Stimulated activated CD8-positive, alpha-beta memory T cell treated with anti-CD3 and anti-CD28 coated beads, Interleukin-15, amount 100 ng/mL, for 48 hours (primary cell): ENCODE measurements around the gene SPAG5.
A peak's percentile ranks its signal among the peaks of the same experiment; 100 is the strongest.

ENCODE experiments used
- DNase-seq, 2 donors: peaks; one replicate each; pipeline ENCODE4 v3.0.0-alpha.2; 2020; ENCODE audit warnings: low read depth in 2 of 2

SPAG5 gene, protein sequence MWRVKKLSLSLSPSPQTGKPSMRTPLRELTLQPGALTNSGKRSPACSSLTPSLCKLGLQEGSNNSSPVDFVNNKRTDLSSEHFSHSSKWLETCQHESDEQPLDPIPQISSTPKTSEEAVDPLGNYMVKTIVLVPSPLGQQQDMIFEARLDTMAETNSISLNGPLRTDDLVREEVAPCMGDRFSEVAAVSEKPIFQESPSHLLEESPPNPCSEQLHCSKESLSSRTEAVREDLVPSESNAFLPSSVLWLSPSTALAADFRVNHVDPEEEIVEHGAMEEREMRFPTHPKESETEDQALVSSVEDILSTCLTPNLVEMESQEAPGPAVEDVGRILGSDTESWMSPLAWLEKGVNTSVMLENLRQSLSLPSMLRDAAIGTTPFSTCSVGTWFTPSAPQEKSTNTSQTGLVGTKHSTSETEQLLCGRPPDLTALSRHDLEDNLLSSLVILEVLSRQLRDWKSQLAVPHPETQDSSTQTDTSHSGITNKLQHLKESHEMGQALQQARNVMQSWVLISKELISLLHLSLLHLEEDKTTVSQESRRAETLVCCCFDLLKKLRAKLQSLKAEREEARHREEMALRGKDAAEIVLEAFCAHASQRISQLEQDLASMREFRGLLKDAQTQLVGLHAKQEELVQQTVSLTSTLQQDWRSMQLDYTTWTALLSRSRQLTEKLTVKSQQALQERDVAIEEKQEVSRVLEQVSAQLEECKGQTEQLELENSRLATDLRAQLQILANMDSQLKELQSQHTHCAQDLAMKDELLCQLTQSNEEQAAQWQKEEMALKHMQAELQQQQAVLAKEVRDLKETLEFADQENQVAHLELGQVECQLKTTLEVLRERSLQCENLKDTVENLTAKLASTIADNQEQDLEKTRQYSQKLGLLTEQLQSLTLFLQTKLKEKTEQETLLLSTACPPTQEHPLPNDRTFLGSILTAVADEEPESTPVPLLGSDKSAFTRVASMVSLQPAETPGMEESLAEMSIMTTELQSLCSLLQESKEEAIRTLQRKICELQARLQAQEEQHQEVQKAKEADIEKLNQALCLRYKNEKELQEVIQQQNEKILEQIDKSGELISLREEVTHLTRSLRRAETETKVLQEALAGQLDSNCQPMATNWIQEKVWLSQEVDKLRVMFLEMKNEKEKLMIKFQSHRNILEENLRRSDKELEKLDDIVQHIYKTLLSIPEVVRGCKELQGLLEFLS

DNA sequence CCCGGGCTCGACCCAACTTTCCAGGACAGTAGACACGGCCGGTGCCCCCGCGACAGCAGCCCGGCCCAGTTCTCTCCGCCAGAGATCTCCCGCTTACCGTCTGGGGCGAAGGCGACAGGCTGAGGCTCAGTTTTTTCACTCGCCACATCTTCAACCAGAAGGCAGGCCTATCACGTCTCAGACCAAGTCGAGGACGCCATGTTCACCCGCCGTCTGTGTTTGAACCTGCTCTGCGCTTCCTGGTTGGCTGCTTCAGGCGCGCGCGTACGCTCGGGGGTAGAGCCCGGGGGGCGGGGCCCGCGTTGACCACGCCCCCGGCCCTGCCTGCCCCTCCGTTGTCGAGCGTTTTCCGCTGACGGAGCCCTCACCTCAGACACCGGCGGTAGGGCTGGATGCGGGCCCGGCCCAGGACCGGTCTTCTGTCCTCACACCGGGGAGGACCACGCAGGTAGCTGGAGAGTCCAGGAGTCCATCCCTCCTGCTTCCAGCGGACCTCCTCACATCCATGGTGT lies at the start of gene SPAG5:
Gene SPAG5 (minus strand): TSS at position 227 of the 512 bp plus-strand sequence. CDS start 79 bp downstream, at position 148.
- DNase-seq, result peak; percentile 93 to 95

DNA sequence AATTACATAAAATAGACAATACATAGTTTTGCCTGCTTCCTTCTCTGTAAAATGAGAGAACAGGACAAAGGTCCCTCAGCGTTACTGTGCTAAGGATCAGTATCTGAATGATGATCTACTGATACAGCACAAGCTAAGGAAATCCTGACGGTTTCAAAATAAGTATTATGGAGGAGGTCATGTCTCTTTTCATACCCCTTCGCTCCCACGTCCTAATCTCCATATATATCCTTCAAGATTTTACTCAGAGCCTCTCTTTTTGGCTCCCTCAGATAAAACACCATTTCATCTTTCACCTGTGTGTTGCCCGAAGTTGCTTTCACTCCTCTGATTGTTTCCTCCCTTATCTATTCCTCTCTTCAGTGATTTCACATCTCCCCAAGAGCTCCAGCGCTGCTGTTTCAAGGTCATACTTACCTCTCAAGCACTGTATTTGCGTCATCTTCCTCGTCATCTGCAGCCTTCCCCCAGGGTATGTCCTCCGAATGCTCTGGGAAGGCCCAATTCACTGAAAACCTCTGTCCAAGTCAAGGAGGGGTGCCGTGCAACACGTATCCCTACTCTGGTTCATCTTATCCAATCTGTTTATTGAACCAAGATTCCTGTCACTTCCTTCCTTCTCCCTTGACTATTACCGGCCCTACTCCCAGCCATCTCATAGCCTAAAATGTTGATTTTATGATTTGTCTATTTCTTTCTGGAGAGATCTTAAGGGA lies 47.4 kb upstream of the SPAG5 start:
- no peak for DNase-seq

DNA sequence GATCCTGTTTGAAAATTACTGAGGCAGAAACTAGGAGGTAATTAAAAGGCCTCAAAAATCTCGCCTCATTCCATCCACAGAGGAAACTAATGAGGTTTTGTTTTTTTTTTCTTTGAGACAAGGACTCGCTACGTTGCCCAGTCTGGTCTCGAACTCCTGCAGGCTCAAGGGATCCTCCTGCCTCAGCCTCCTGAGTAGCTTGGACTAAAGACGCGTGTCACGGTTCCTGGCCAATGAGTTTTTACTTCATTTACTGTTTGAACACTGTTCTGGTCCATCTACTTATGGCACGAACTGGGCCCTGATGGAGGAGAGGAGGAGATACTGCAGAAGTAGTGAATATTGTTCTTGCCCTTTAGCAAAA lies 46.7 kb upstream of the SPAG5 start:
- no peak for DNase-seq

DNA sequence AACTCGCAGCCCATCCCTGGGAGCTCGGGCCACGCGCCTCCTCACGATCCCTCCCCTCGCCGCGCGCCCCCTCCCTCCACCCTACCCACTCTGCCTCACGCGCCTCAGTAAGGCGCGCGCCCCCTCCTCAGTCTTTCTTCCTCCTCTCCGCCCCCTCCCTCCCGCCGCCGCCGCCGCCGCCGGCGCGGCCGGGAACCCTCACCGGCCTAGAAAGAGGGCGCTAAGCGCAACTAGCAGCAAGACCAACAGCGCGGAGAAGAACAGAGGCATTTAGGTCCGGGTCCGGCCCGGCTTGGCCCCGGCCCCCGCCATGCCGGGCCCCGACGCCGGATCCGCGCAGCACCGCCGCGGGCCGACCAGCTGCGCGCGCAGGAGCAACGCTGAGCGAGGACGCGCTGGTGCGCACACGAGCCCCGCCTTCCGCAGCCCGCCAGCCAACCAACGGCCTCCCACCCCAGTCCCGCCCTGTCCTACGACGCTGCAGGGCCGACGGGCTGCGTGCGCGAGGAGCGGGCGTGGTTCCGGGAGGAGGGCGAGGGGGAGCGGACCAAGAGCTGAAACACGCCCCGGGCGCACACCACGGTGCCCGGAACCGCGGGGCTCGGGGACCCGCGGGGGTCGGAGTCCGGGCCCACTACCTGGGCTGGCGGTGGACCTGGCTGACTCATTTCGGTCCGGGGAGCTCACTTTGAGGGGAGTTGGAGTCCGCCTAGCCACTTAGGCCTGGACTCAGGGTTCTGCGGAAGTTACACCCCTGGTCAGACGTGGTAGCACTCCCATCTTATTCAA lies 46.2 kb upstream of the SPAG5 start, which contains the start of gene BLTP2:
Gene BLTP2 (minus strand): TSS at position 372 of the 789 bp plus-strand sequence. CDS start 102 bp downstream, at position 270.
- DNase-seq, result peak; percentile 95 to 97

DNA sequence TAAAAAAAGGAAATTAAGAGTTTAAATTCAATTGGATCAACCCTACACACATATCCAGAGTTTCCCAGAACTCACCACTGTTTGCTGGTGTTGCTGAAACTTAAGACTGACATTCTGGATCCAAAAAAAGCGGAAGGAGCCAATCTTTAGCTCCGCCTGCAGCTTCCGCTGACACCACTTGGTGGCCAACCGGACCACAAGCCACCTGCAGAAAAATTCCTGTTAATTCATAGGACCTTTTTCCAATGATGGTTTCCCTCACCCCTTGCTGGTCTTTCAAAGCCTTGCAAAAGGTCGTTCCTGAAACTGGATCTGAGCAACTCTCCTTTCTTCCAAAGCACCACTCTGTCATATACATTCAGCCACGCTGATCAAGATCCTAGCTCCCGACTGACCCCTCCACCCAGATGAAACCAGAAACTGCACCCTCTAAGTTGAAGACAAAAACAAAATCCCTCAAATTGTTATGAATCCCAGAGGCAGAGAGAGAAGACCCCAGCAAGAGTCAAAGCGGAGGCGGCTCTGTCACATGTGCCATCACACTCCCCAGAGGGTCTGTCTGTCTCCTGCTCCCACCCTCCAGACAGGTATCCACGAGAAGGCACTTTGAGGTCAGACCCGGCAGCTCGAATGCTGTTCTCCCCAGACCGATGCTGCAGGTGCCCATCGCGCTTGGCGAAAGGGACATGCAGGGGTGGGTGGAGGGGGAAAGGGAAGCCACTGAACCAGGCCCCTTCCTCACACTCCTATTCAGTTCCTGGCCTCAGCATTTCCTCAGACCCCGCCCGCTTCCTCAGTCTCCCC lies 45.4 kb upstream of the SPAG5 start:
- DNase-seq, result no peak

DNA sequence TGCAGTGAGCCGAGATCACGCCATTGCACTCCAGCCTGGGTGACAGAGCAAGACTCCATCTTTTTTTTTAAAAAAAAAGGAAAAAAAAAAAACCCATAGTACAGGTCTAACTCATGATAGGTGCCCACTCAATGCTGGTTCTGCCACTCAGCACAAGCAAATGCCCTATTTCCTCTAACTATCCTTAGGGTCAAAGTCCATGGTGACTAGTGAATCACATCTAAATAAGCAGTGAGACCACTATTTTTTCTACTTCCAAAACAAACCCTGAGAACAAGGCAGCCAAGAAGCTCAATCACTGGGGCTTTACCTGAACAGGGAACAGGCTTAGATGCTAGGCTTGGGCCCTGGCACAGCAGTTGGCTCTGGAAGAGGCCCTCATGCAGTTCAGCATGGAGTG lies 42.8 kb upstream of the SPAG5 start:
- no peak for DNase-seq

DNA sequence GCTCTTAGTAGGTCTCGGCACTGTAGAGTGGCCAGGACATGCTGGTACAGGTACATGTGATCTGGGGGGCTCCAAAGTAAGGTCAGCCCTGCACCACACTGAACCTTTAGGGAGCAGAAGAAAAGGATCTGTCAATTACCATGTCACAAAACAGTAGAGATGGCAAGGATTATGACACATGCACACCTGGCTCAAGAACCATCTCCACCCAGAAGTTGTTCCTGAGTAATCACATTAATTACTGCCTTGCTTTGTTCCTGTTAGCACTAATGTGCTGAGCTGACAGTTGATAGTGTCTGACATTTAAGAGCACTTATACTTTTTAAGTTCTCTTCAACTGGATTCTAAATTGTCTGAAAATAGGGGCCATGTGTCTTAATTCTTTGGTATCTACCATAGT lies 36.7 kb upstream of the SPAG5 start:
- no peak for DNase-seq

DNA sequence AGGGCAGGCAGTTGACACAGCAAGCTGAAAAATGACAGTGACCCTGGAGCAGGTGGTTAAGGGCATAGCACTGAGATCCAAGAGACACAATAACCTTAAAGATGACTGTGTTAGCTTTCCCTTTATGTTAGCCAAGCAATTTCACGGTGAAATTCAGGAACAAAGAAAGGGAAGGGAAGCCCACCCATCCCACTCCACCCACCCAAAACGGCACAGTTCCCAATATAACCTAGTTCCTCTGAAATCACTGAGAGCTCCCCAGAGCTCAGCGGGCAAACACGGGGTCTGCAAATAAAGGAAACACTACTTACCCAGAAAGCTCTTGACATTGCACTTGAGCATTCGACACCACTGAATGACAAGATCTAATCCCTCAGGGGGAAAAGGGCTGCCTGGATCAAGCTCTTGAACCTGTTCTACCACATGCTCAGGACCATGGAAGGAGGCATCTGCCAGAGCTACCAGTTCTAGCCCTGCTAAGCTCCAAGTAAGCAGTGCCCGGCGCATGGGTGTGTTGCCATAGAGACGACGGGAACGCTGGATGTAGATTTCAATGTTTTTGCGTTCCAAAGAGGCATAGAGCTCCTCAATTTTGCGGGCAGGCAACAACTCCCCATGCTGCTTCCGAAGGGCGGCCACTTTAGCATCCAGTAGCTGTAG lies 35.5 kb upstream of the SPAG5 start:
- no peak for DNase-seq

DNA sequence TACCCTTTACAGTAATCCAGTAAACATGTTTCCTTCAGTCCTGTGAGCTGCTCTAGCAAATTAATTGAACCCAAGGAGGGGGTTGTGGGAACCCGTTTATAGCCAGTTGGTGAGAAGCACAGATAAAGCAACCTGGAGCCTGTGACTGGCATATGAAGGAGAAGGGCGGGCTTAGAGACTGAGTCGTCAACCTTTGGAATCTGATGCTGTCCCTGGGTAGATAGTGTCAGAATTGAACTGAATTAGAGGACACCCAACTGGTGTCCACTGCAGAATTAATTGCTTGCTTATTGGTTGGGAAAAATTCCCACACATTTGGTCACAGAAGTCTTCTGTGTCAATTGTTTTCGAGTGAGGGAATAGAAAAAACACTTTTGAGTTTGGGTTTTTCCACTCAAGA lies 28.0 kb upstream of the SPAG5 start:
- DNase-seq, result no peak

DNA sequence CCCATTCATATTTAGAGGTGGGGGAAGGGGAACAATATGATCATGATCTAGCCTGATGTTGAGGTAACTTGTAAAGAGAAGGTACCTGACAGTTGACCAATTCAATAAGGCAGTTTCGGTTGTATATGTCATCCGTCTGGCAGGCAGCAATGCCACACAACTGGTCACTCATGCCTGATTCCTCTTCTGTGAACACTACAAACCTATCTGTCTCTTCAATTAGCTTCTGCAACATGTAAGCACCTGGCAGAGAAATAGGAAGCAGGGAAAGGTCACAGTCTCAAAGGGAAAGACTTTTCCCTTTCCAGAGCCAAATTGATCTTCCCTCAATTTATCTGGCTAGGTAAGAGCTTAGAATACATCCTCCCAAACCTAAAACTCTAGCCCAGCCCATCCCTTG lies 25.3 kb upstream of the SPAG5 start:
- no peak for DNase-seq

DNA sequence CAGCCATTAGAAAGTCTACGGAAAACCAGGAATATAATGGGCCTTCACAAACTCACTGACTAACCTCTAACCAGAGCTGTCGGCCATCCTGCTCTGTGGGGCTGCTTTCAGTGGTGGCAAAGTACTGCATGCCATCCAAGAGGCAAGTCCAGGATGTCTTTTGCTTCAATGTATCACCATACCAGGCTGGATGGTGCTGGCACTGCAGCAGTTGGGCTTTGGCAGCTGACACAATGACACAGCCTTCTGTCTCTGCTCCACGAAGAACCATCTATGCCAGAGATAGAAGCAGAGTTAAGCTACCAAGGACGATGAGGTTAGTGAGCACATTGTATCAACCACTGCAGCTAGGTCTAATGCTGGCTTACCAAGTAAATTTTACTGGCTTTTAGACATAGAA lies 24.9 kb upstream of the SPAG5 start:
- no peak for DNase-seq

DNA sequence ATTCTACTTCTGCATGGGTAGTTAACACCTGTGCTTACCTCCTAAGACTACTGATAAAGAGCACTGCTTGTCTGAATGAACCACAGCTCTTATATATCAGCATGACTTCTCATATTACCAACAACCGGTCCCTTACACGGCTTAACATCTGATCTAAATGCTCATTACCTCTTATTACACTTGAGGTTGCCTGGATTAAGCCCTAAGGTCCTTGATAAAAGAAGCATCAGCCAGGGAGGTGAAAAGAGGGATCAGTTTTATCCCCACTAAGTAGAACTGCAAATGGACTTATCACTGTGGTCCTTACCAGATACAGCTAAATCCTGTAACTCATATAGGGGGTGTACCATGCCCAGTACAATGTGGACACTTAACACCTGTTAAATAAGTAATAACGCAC lies 23.4 kb upstream of the SPAG5 start:
- no peak for DNase-seq

DNA sequence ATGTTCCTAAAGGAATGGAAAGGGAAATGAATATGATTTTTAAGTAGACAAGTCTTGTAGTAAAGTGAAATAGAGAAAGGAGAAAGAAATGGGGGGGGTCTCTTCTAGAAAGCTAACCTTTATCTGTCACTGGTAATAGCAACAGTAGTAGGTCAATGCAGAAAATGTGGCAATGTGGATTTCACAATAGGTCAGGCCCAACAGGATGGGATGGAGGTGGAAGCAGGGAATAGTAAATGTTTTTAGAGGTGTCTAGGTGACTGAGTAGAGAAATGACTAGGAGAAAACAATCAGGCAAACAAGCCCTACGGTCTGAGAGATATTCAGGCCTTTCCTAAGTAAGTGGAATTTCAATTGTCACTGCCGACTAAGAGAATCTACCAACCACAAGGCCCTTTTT lies 21.2 kb upstream of the SPAG5 start:
- no peak for DNase-seq

DNA sequence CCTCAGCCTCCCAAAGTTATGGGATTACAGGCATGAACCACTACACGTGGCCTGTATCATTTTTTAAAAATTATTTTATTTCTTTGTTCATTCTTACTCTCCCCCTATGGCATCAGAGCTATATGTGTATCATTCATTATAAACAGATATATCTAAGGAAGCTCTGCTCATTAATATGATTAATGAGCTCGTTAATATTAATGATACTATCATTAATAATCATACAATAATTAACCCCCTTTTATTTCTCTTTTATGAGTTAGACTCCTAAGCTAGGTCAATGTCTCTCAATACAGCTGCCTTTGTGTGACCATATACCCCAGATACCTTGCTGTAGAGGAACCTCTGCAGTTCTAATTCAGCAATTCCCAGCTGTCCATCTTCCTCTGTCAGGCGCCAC lies 19.6 kb upstream of the SPAG5 start:
- no peak for DNase-seq

DNA sequence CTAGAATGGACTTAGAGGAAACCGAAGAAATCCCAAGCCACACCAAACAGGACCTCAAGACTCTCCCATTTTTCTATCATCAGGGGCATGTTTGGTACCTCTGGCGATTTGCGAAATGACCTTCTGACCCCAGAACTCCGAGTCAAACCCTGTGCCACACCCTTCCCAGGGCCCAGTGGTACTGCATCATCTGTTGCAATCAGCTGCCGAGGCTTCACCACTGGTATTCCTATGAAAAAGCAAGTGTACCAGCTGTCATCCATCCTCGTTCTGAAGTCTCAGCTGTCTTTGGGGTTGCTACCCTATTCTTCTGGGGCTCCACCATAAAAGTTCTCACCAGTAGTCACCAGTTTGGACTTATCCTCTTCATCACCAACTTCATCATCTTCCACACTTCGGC lies 17.5 kb upstream of the SPAG5 start:
- DNase-seq, result no peak

DNA sequence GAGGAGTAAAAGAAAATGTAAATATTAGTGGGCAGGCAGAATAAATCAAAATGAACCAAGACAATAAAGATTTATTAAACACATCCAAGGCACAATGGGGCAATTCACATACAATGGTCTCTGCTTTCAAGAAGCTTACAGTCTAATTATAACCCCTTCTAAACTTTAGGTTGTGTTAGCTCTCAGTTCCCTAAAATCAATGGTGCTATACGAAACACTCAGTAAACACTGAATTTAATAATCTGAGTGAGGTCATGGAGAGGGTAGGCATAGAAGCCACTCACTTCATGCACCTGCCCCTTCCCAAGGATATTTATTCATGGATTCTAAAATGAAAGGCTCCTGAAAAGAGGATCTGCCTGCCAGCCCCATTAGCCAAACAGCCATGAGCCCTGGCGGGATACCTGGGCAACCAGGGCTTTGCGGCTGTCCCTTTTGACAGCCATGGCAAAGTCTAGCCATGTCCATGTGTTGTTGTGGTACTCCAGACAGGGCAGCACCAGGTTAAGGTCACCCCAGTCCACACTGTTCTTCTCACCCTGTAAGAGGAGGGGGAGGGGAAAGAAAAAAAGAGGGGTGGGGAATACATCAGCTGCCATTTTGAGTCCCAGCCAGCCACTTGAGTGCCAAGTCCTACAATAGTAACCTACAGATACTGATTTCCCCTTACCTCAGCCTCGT lies 16.6 kb upstream of the SPAG5 start:
- no peak for DNase-seq

DNA sequence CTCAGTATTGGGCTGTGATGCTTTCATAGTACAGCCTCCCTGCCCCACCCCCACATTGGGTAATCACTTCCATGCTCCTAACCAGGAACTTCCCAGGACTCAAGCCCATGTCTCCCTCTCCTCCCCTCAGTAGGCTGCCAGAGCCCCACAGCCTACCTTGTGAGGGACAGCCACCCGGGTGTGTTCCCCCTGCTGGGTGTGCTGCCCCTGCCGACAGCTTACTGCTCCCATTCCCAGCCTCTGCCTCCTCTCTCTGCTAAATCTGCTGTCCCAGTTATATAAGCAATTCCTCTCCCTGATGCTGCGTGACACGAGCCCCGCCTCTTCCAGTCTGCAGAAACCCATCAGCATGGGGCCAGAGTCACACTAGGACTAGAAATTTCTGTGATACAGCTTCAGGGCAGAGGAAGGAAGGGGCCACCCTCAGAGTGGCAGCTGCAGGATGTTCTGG lies 15.1 kb upstream of the SPAG5 start, which contains the start of gene RSKR:
Gene RSKR (minus strand): TSS at position 255 of the 451 bp plus-strand sequence. CDS start 24 bp downstream, at position 231.
- no peak for DNase-seq
